ENCODE measurements around the gene C10orf67.

DNA sequence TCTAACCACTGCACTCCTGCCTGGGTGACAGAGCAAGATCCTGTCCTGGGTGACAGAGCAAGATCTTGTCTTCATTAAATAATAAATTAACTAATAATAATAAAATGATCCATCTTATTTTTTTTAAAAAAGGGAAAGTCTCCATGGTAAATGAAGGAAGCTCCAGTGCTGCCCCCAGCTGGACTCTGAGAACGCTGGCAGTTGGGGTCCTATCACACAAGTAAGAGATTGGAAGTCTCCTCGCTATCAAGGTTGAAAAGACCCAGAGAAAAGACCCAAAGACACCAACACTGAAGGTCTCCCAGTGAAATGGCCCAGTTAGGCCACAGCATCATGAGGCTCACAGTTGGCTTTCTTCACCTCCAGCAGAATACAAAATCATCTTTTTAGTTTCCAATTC lies 13.8 kb upstream of the C10orf67 start:
- no peak for TF ChIP-seq EZH2 (IDR thresholded peaks at IDR 0.05; ENCODE audit: borderline replicate concordance, low read depth, low read length, severe bottlenecking)
- TF ChIP-seq, protein P1, sequence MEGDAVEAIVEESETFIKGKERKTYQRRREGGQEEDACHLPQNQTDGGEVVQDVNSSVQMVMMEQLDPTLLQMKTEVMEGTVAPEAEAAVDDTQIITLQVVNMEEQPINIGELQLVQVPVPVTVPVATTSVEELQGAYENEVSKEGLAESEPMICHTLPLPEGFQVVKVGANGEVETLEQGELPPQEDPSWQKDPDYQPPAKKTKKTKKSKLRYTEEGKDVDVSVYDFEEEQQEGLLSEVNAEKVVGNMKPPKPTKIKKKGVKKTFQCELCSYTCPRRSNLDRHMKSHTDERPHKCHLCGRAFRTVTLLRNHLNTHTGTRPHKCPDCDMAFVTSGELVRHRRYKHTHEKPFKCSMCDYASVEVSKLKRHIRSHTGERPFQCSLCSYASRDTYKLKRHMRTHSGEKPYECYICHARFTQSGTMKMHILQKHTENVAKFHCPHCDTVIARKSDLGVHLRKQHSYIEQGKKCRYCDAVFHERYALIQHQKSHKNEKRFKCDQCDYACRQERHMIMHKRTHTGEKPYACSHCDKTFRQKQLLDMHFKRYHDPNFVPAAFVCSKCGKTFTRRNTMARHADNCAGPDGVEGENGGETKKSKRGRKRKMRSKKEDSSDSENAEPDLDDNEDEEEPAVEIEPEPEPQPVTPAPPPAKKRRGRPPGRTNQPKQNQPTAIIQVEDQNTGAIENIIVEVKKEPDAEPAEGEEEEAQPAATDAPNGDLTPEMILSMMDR (IDR thresholded peaks at IDR 0.05; ENCODE audit: borderline replicate concordance, extremely low read depth, low read length, poor library complexity, severe bottlenecking), result no peak
